ENCODE data around the gene AP5B1. TPM values are rescaled to one million over a fixed set of nuclear protein-coding genes. Genes with fewer than 3 reads are reported as not detected.

AP5B1 gene
- total and polyA plus RNA-seq, 9 of the 15 experiments (the other 6 are each of a cell fraction or from before 2014, with no cell fraction given) = 0.51 to 24.2 (median 5.1) TPM

DNA sequence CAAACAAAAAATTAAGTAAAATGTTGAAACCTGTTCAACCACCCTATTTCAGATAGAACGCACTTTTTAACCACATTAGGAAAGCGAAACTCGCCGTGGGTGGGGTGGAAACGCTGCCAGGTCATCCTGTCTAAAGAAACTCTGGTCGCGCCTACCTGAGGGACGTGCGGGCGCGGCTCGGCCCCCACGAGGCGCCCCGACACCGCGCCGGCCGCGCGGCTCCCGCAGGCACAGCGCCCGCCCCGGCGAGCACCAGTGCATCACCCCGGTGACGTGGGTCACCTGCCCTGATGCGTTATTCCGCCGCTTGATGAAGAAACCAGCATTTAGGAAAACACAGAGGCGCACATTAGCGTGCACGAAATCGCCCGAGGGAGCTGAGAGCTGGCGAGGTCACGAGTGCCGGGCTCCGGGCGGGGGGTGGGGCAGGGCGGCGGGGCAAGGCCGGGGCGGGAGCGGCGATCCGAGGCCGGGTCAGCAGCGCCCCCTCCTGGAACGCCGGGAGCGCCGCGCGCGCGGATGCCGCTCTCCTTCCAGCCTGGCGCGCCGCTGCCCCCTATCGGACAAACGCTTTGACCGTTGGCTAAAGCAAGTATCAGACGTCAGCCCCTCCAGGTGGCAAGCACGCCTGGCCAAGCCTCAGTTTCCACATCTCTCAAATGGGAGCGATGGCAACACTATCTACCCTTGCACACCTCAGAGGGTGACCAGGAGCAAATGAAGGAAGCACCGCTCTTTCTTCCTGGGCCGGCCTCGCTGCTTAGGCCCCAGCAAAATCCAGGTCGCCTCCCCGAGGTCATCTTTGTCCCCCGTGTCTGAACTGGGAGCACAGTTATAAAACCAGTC lies 37.3 kb upstream of the AP5B1 start (continued):
- TF ChIP-seq CBX8 (IDR thresholded peaks at IDR 0.05; ENCODE audit: borderline replicate concordance, extremely low read depth, low read depth, low read length, poor library complexity, severe bottlenecking) = no peak
- 0 out of 2 replicates have a peak, but pooled peaks have one; percentile 44 for TF ChIP-seq MIER1 (IDR thresholded peaks at IDR 0.05; ENCODE audit: low read depth)

DNA sequence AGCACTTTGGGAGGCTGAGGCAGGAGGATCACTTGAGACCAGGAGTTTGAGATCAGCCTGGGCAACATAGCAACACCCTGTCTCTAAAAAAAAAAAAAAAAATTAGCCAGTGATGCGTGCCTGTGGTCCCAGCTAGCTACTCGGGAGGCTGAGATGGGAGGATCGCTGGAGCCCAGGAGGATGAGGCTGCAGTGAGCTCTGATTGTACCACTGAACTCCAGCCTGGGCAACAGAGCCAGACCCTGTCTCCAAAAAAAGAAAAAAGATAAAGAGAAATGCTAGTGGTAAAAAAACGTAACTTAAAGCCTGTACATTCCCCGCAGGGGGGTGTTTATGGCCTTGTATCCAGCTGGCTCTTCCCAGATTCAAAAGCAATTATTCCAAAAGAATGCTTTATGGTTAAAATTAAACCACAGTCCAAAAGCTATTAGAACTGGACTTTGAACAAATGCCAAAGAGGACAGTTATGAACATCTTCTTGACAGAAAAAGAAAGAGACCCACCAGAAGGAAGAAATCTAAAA lies 36.6 kb upstream of the AP5B1 start:
- Histone ChIP-seq H2AFZ (ENCODE audit: low read depth, low read length) (peak overlapping the region; percentile 97), H3K27ac (ENCODE audit: extremely low read depth, low read depth, low read length) (no peak overlapping the region), H3K4me3 (peak overlapping the region; percentile 49), H3K9me1 (ENCODE audit: control insufficient read depth, insufficient read depth, low read length) (no peaks in the 10 kb centered on the region), H3K9ac (ENCODE audit: insufficient read depth in 1 of 2, low read depth in 2 of 2, low read length in 2 of 2) (peak overlapping the region; percentile 63 to 94; a peak in 3 of 4 replicates), H3K36me3 (ENCODE audit: control insufficient read depth, insufficient read depth, low read length) (no peaks in the 10 kb centered on the region), H3K9me3 (replicated peaks; ENCODE audit: control insufficient read depth, insufficient read depth, low read depth, low read length) (no peaks in the 10 kb centered on the region), H4K20me1 (replicated peaks; ENCODE audit: control insufficient read depth, insufficient read depth, low read length) (no peaks in the 10 kb centered on the region), H3K4me2 (ENCODE audit: insufficient read depth, low read length) (peak overlapping the region; percentile 78), H3K27me3 (ENCODE audit: control insufficient read depth in 2 of 2, insufficient read depth in 2 of 2, low read length in 2 of 2) (peaks cover 3 to 7% of the 10 kb centered on the region in 2 experiments; a peak in 3 of 5 replicates), H3K4me1 (replicated peaks in 1 of 2; ENCODE audit: control insufficient read depth in 2 of 2, insufficient read depth in 2 of 2, low read length in 2 of 2) (peaks cover 0 to 17% of the 10 kb centered on the region in 2 experiments; a peak in 2 of 5 replicates), H3K79me2 (ENCODE audit: control insufficient read depth, insufficient read depth, low read length) (no peaks in the 10 kb centered on the region)
- DNase-seq (ENCODE audit: extremely low read depth in 1 of 4, low spot score in 3 of 4) = peak in 2 of 4 experiments; percentile 14 to 15
- ATAC-seq = no peak
- peak; percentile 72 for FAIRE-seq
- WGBS (ENCODE audit: insufficient coverage, low coverage, missing lambda C conversion rate) = 50% methylated on average over 4 of the region's 5 CpGs
- intact Hi-C loops (cut with micrococcal nuclease) = loop anchor here (2.0 to 10.0 kb wide), 3 partner anchors 35 to 273 kb away; partner anchors contain the start of gene AP5B1
- in situ Hi-C loops (cut with MboI) = no loop called here
- CTCF ChIA-PET (ENCODE audit: low intra/inter-chr PET ratio) = interaction anchor here (0.6 to 3.1 kb wide), 15 partner anchors 38 to 435 kb away, joined by 3 to 45 read pairs (median 5); partner anchors contain the start of genes AP5B1, CFL1, KAT5 and SLC25A45
- POLR2A ChIA-PET = interaction anchor here (0.6 to 3.5 kb wide), 7 partner anchors 10 to 318 kb away, joined by 3 to 12 read pairs (median 3); partner anchors contain the start of genes AP5B1 and RNASEH2C
- TSS peak; percentile 68 for BruUV-seq (replicated peaks)
- TF ChIP-seq RBM25 (IDR thresholded peaks at IDR 0.05; ENCODE audit: low read depth, low read length, severe bottlenecking) (peak; percentile 25), ELF4 (CRISPR knock-in tag; IDR thresholded peaks at IDR 0.05) (no peak), TEAD2 (tag; IDR thresholded peaks at IDR 0.05) (no peak)
- TF ChIP-seq, protein P1, sequence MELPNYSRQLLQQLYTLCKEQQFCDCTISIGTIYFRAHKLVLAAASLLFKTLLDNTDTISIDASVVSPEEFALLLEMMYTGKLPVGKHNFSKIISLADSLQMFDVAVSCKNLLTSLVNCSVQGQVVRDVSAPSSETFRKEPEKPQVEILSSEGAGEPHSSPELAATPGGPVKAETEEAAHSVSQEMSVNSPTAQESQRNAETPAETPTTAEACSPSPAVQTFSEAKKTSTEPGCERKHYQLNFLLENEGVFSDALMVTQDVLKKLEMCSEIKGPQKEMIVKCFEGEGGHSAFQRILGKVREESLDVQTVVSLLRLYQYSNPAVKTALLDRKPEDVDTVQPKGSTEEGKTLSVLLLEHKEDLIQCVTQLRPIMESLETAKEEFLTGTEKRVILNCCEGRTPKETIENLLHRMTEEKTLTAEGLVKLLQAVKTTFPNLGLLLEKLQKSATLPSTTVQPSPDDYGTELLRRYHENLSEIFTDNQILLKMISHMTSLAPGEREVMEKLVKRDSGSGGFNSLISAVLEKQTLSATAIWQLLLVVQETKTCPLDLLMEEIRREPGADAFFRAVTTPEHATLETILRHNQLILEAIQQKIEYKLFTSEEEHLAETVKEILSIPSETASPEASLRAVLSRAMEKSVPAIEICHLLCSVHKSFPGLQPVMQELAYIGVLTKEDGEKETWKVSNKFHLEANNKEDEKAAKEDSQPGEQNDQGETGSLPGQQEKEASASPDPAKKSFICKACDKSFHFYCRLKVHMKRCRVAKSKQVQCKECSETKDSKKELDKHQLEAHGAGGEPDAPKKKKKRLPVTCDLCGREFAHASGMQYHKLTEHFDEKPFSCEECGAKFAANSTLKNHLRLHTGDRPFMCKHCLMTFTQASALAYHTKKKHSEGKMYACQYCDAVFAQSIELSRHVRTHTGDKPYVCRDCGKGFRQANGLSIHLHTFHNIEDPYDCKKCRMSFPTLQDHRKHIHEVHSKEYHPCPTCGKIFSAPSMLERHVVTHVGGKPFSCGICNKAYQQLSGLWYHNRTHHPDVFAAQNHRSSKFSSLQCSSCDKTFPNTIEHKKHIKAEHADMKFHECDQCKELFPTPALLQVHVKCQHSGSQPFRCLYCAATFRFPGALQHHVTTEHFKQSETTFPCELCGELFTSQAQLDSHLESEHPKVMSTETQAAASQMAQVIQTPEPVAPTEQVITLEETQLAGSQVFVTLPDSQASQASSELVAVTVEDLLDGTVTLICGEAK (IDR thresholded peaks at IDR 0.05) = peak; percentile 39; the same call in 1 of the 2 replicates
- TF ChIP-seq, protein P1 (CRISPR knock-in tag; IDR thresholded peaks at IDR 0.05) = no peak
